Measurements from ENCODE around the gene AHNAK2.

Gene AHNAK2

GRCh38 chr14:105019861-105020814 is 42.0 kb upstream of the AHNAK2 start:
- Histone ChIP-seq H3K9ac (ENCODE audit: low read length) (peak overlapping the region; percentile 60), H3K27me3 (ENCODE audit: control insufficient read depth, insufficient read depth, low read length) (no peaks in the 10 kb centered on the region), H3K9me3 (ENCODE audit: control insufficient read depth, low read length) (no peaks in the 10 kb centered on the region), H3K4me3 (ENCODE audit: low read length) (peak overlapping the region; percentile 2), H3K4me1 (ENCODE audit: control insufficient read depth, insufficient read depth, low read length) (peaks cover 16% of the 10 kb centered on the region), H3K36me3 (ENCODE audit: control insufficient read depth, insufficient read depth, low read length) (no peaks in the 10 kb centered on the region)

- Histone ChIP-seq H3K4me3 (ENCODE audit: low read length) (no peak overlapping the region), H3K36me3 (ENCODE audit: control insufficient read depth, insufficient read depth, low read length) (no peaks in the 10 kb centered on the region), H3K9ac (ENCODE audit: low read length) (no peak overlapping the region), H3K27me3 (ENCODE audit: control insufficient read depth, insufficient read depth, low read length) (no peaks in the 10 kb centered on the region), H3K4me1 (ENCODE audit: control insufficient read depth, insufficient read depth, low read length) (peaks cover 16% of the 10 kb centered on the region), H3K9me3 (ENCODE audit: control insufficient read depth, low read length) (no peaks in the 10 kb centered on the region)
These were observed 40.2 kb upstream of the AHNAK2 start for GRCh38 chr14:105018414-105018813.

GRCh38 chr14:105015905-105016304 is 37.7 kb upstream of the AHNAK2 start:
- Histone ChIP-seq H3K4me1 (ENCODE audit: control insufficient read depth, insufficient read depth, low read length) (peaks cover 8% of the 10 kb centered on the region), H3K9ac (ENCODE audit: low read length) (no peak overlapping the region), H3K36me3 (ENCODE audit: control insufficient read depth, insufficient read depth, low read length) (no peaks in the 10 kb centered on the region), H3K9me3 (ENCODE audit: control insufficient read depth, low read length) (no peaks in the 10 kb centered on the region), H3K27me3 (ENCODE audit: control insufficient read depth, insufficient read depth, low read length) (no peaks in the 10 kb centered on the region), H3K4me3 (ENCODE audit: low read length) (no peak overlapping the region)

- peaks cover 8% of the 10 kb centered on the region for H3K4me1 ChIP-seq (ENCODE audit: control insufficient read depth, insufficient read depth, low read length)
- no peaks in the 10 kb centered on the region for H3K9me3 ChIP-seq (ENCODE audit: control insufficient read depth, low read length)
- no peaks in the 10 kb centered on the region for H3K27me3 ChIP-seq (ENCODE audit: control insufficient read depth, insufficient read depth, low read length)
- H3K4me3 ChIP-seq (ENCODE audit: low read length) = no peak overlapping the region
- H3K36me3 ChIP-seq (ENCODE audit: control insufficient read depth, insufficient read depth, low read length) = no peaks in the 10 kb centered on the region
- no peak overlapping the region for H3K9ac ChIP-seq (ENCODE audit: low read length)
These were observed 37.1 kb upstream of the AHNAK2 start for GRCh38 chr14:105015242-105015641.

GRCh38 chr14:105014631-105015030 is 36.5 kb upstream of the AHNAK2 start:
- Histone ChIP-seq H3K9ac (ENCODE audit: low read length) (no peak overlapping the region), H3K4me3 (ENCODE audit: low read length) (no peak overlapping the region), H3K27me3 (ENCODE audit: control insufficient read depth, insufficient read depth, low read length) (no peaks in the 10 kb centered on the region), H3K36me3 (ENCODE audit: control insufficient read depth, insufficient read depth, low read length) (no peaks in the 10 kb centered on the region), H3K9me3 (ENCODE audit: control insufficient read depth, low read length) (no peaks in the 10 kb centered on the region), H3K4me1 (ENCODE audit: control insufficient read depth, insufficient read depth, low read length) (peaks cover 7% of the 10 kb centered on the region)

GRCh38 chr14:105014032-105014431 is 35.9 kb upstream of the AHNAK2 start:
- Histone ChIP-seq H3K9me3 (ENCODE audit: control insufficient read depth, low read length) (no peaks in the 10 kb centered on the region), H3K4me1 (ENCODE audit: control insufficient read depth, insufficient read depth, low read length) (peaks cover under 1% of the 10 kb centered on the region), H3K4me3 (ENCODE audit: low read length) (no peak overlapping the region), H3K36me3 (ENCODE audit: control insufficient read depth, insufficient read depth, low read length) (no peaks in the 10 kb centered on the region), H3K27me3 (ENCODE audit: control insufficient read depth, insufficient read depth, low read length) (no peaks in the 10 kb centered on the region), H3K9ac (ENCODE audit: low read length) (no peak overlapping the region)

GRCh38 chr14:105013150-105013785 is 35.1 kb upstream of the AHNAK2 start:
- Histone ChIP-seq H3K36me3 (ENCODE audit: control insufficient read depth, insufficient read depth, low read length) (no peaks in the 10 kb centered on the region), H3K4me3 (ENCODE audit: low read length) (no peak overlapping the region), H3K4me1 (ENCODE audit: control insufficient read depth, insufficient read depth, low read length) (no peaks in the 10 kb centered on the region), H3K9me3 (ENCODE audit: control insufficient read depth, low read length) (no peaks in the 10 kb centered on the region), H3K27me3 (ENCODE audit: control insufficient read depth, insufficient read depth, low read length) (no peaks in the 10 kb centered on the region), H3K9ac (ENCODE audit: low read length) (no peak overlapping the region)

GRCh38 chr14:105012171-105012985 is 34.2 kb upstream of the AHNAK2 start:
- Histone ChIP-seq H3K27me3 (ENCODE audit: control insufficient read depth, insufficient read depth, low read length) (no peaks in the 10 kb centered on the region), H3K9ac (ENCODE audit: low read length) (no peak overlapping the region), H3K4me3 (ENCODE audit: low read length) (no peak overlapping the region), H3K4me1 (ENCODE audit: control insufficient read depth, insufficient read depth, low read length) (no peaks in the 10 kb centered on the region), H3K9me3 (ENCODE audit: control insufficient read depth, low read length) (no peaks in the 10 kb centered on the region), H3K36me3 (ENCODE audit: control insufficient read depth, insufficient read depth, low read length) (no peaks in the 10 kb centered on the region)

- Histone ChIP-seq H3K4me3 (ENCODE audit: low read length) (no peak overlapping the region), H3K9me3 (ENCODE audit: control insufficient read depth, low read length) (no peaks in the 10 kb centered on the region), H3K4me1 (ENCODE audit: control insufficient read depth, insufficient read depth, low read length) (no peaks in the 10 kb centered on the region), H3K9ac (ENCODE audit: low read length) (no peak overlapping the region), H3K27me3 (ENCODE audit: control insufficient read depth, insufficient read depth, low read length) (no peaks in the 10 kb centered on the region), H3K36me3 (ENCODE audit: control insufficient read depth, insufficient read depth, low read length) (no peaks in the 10 kb centered on the region)
These were observed 33.3 kb upstream of the AHNAK2 start for GRCh38 chr14:105011312-105011990.

GRCh38 chr14:105010891-105011291 is 32.7 kb upstream of the AHNAK2 start:
- H3K4me1 ChIP-seq (ENCODE audit: control insufficient read depth, insufficient read depth, low read length) = no peaks in the 10 kb centered on the region
- no peak overlapping the region for H3K4me3 ChIP-seq (ENCODE audit: low read length)
- no peaks in the 10 kb centered on the region for H3K36me3 ChIP-seq (ENCODE audit: control insufficient read depth, insufficient read depth, low read length)
- H3K27me3 ChIP-seq (ENCODE audit: control insufficient read depth, insufficient read depth, low read length) = no peaks in the 10 kb centered on the region
- no peaks in the 10 kb centered on the region for H3K9me3 ChIP-seq (ENCODE audit: control insufficient read depth, low read length)
- no peak overlapping the region for H3K9ac ChIP-seq (ENCODE audit: low read length)

- H3K4me3 ChIP-seq (ENCODE audit: low read length) = no peak overlapping the region
- H3K36me3 ChIP-seq (ENCODE audit: control insufficient read depth, insufficient read depth, low read length) = no peaks in the 10 kb centered on the region
- H3K27me3 ChIP-seq (ENCODE audit: control insufficient read depth, insufficient read depth, low read length) = no peaks in the 10 kb centered on the region
- H3K4me1 ChIP-seq (ENCODE audit: control insufficient read depth, insufficient read depth, low read length) = no peaks in the 10 kb centered on the region
- no peaks in the 10 kb centered on the region for H3K9me3 ChIP-seq (ENCODE audit: control insufficient read depth, low read length)
- no peak overlapping the region for H3K9ac ChIP-seq (ENCODE audit: low read length)
These were observed 31.9 kb upstream of the AHNAK2 start for GRCh38 chr14:105010106-105010505.
